ENCODE data around the gene MEOX1.

- TF ChIP-seq POLR2A (IDR thresholded peaks at IDR 0.05; ENCODE audit: low read length) (no peak), GATA1 (IDR thresholded peaks at IDR 0.05; ENCODE audit: low read depth, low read length) (no peak)
These were observed 1.7 kb upstream of the MEOX1 start for GRCh38 chr17:43663383-43663782.

Measured in erythroblast (primary cell).